ENCODE data around the gene SIX4. TPM values are rescaled to one million over a fixed set of nuclear protein-coding genes. Genes with fewer than 3 reads are reported as not detected.

Gene SIX4
- polyA plus RNA-seq, 1 experiment: 4.7 TPM

DNA sequence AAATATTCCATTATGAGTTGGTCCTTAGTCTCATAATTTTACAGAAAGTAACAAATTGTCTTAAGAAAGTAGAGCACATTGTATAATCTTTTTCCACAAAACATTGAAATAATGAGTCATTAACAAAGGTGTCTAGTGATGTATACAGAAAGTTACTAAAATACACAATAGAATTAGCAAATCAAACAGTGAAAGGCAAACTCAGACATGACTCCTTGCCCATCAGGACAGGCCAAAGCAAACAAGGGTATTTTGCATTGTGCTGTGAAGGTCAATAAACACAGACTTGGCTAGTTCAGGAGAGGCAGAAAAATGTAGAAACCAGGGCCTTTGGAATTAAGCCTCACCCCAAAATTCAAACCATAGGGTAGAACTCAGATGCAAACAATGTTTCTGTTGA is 37.3 kb downstream of the SIX4 start:
- ChIA-PET CTCF (no interaction called here), POLR2A (no interaction called here)
- H3K27me3 ChIP-seq (ENCODE audit: control insufficient read depth, insufficient read depth, low read length): no peaks in the 10 kb centered on the region
- DNase-seq (ENCODE audit: low read depth): no peak
- H3K4me3 ChIP-seq (ENCODE audit: low read depth, low read length): no peak overlapping the region
- TF ChIP-seq, protein P1, sequence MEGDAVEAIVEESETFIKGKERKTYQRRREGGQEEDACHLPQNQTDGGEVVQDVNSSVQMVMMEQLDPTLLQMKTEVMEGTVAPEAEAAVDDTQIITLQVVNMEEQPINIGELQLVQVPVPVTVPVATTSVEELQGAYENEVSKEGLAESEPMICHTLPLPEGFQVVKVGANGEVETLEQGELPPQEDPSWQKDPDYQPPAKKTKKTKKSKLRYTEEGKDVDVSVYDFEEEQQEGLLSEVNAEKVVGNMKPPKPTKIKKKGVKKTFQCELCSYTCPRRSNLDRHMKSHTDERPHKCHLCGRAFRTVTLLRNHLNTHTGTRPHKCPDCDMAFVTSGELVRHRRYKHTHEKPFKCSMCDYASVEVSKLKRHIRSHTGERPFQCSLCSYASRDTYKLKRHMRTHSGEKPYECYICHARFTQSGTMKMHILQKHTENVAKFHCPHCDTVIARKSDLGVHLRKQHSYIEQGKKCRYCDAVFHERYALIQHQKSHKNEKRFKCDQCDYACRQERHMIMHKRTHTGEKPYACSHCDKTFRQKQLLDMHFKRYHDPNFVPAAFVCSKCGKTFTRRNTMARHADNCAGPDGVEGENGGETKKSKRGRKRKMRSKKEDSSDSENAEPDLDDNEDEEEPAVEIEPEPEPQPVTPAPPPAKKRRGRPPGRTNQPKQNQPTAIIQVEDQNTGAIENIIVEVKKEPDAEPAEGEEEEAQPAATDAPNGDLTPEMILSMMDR (IDR thresholded peaks at IDR 0.05; ENCODE audit: insufficient read depth, low read depth, low read length): no peak
- H3K36me3 ChIP-seq (ENCODE audit: control insufficient read depth, insufficient read depth, low read length): no peaks in the 10 kb centered on the region

DNA sequence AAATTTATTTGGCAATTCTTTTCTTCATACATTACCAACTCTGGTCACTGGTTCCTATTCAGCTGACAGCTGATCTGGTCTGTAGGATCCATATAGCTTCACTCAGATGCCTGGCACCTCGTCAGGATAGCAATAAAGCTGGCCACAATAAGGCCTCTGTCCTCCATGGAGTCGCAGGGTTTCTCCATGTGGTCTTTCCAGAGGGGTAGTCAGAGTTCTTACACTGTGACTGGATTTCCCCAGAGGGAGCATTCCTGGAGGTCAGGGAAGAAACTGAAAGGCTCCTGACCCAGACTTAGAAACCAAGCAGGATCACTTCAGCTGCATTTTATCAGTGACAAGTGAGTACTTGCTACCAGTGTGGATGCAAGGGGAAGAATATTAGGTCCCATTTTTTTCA is 39.9 kb downstream of the SIX4 start:
- ChIA-PET CTCF (interaction anchor here (1.0 kb wide), 1 partner anchor 59 kb away, joined by 3 read pairs; no protein-coding TSS in a partner anchor), POLR2A (no interaction called here)
- H3K36me3 ChIP-seq (ENCODE audit: control insufficient read depth, insufficient read depth, low read length): no peaks in the 10 kb centered on the region
- no peak overlapping the region for H3K4me3 ChIP-seq (ENCODE audit: low read depth, low read length)
- H3K27me3 ChIP-seq (ENCODE audit: control insufficient read depth, insufficient read depth, low read length): no peaks in the 10 kb centered on the region
- DNase-seq (ENCODE audit: low read depth): no peak
- TF ChIP-seq, protein P1 (IDR thresholded peaks at IDR 0.05; ENCODE audit: insufficient read depth, low read depth, low read length): no peak

DNA sequence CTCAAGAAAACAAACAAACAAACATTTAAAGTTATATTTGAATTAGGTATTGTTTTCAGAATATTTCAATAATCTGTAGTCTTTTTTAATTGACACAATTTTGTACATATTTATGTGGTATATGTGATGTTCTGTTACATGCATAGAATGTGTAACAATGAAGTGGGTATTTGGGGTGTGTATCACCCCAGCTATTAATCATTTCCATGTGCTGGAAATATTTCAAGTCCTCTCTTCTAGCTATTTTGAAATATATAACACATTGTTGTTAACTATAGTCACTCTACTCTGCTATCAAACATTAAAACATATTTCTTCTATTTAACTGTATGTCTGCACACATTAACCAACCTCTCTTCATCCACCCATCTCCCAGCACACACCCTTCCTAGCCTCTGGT is 42.9 kb downstream of the SIX4 start:
- no peaks in the 10 kb centered on the region for H3K27me3 ChIP-seq (ENCODE audit: control insufficient read depth, insufficient read depth, low read length)
- no peak for DNase-seq (ENCODE audit: low read depth)
- no peak overlapping the region for H3K4me3 ChIP-seq (ENCODE audit: low read depth, low read length)
- TF ChIP-seq, protein P1 (IDR thresholded peaks at IDR 0.05; ENCODE audit: insufficient read depth, low read depth, low read length): no peak
- ChIA-PET POLR2A (interaction anchor here (0.6 to 0.8 kb wide), 2 partner anchors 23 to 1073 kb away, joined by 3 read pairs; no protein-coding TSS in a partner anchor), CTCF (interaction anchor here (2.0 kb wide), 1 partner anchor 9 kb away, joined by 5 read pairs; no protein-coding TSS in a partner anchor)
- no peaks in the 10 kb centered on the region for H3K36me3 ChIP-seq (ENCODE audit: control insufficient read depth, insufficient read depth, low read length)

DNA sequence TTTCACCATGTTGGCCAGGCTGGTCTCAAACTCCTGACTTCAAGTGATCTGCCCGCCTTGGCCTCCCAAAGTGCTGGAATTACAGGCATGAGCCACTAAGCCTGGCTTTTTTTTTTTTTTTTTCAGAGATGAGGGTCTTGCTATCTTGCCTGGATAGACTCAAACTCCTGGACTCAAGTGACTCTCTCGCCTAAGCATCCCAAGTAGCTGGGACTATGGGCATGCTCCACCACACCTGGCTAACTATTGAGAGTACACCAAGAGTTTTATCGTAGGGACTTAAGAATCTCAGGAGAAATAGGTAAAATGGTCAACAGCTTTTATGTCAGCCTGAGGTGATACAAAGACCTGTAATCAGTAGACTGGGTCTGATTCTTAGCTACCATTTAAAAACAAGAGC is 43.6 kb downstream of the SIX4 start:
- Histone ChIP-seq H3K36me3 (ENCODE audit: control insufficient read depth, insufficient read depth, low read length) (no peaks in the 10 kb centered on the region), H3K4me3 (ENCODE audit: low read depth, low read length) (no peak overlapping the region), H3K27me3 (ENCODE audit: control insufficient read depth, insufficient read depth, low read length) (no peaks in the 10 kb centered on the region)
- ChIA-PET CTCF (no interaction called here), POLR2A (no interaction called here)
- TF ChIP-seq, protein P1 (IDR thresholded peaks at IDR 0.05; ENCODE audit: insufficient read depth, low read depth, low read length): no peak
- no peak for DNase-seq (ENCODE audit: low read depth)

DNA sequence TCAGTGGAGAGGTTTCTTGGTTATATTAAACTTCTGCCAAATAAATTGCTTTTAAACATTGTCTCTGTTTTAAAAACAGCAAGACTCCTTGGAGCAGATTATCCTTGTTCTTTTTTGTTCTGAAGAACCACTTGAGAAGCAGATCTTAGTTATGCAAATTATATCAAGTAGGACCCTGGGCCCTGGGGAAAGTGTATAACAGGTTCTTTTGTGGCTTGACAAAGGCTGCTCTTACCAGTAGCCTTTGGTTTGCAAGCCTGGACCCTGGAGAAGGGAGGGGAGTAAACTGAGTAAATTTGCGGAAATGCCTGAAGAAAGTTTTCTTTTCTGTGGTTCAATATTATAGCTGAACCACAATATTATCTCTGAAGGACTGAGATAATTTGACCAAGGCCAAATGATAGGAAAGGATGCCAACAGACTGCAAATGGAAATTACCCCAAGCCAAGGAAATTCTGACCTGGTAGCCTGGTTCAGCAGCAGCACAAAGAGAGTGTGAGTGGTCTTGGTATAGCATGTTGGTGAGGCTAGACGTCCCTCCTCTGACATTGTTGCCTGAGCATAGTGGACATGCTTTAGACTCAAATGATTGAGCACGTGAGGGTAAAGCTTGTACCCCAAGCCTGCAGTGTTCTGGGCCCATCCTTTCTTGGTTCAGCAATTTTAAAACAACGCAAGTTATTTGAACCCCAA is 44.4 kb downstream of the SIX4 start:
- Histone ChIP-seq H3K27me3 (ENCODE audit: control insufficient read depth, insufficient read depth, low read length) (no peaks in the 10 kb centered on the region), H3K36me3 (ENCODE audit: control insufficient read depth, insufficient read depth, low read length) (no peaks in the 10 kb centered on the region), H3K4me3 (ENCODE audit: low read depth, low read length) (no peak overlapping the region)
- POLR2A ChIA-PET: no interaction called here
- DNase-seq (ENCODE audit: low read depth): no peak
- CTCF ChIA-PET: no interaction called here
- TF ChIP-seq, protein P1 (IDR thresholded peaks at IDR 0.05; ENCODE audit: insufficient read depth, low read depth, low read length): no peak
